ENCODE data around the gene CRACR2B. TPM values are rescaled to one million over a fixed set of nuclear protein-coding genes. Genes with fewer than 3 reads are reported as not detected.

CRACR2B gene
- total RNA-seq, 1 experiment from 2014 or later, result 11.8 TPM

DNA sequence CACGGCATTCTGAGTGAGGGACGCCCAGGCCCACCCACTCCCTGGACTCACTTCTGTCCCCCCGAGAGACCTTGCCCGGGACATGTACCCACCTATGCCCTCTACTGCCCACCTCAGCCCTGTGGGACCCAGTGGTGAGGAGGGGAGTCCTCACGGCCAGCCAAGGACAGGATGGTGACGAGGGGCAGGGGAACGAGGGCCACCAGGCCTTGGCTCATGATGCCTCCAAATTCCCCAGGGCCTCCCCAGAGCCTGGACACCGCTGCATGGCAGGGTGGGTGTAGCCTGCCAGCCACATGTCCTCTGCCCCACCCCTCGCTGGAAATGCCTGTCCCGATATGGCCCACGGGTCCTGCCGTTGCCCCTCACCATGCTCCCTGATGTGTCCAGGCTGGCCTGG lies 41.1 kb downstream of the CRACR2B start (continued):
- TF ChIP-seq, protein P1, sequence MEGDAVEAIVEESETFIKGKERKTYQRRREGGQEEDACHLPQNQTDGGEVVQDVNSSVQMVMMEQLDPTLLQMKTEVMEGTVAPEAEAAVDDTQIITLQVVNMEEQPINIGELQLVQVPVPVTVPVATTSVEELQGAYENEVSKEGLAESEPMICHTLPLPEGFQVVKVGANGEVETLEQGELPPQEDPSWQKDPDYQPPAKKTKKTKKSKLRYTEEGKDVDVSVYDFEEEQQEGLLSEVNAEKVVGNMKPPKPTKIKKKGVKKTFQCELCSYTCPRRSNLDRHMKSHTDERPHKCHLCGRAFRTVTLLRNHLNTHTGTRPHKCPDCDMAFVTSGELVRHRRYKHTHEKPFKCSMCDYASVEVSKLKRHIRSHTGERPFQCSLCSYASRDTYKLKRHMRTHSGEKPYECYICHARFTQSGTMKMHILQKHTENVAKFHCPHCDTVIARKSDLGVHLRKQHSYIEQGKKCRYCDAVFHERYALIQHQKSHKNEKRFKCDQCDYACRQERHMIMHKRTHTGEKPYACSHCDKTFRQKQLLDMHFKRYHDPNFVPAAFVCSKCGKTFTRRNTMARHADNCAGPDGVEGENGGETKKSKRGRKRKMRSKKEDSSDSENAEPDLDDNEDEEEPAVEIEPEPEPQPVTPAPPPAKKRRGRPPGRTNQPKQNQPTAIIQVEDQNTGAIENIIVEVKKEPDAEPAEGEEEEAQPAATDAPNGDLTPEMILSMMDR (IDR thresholded peaks at IDR 0.05 in 2 of 3, conservative IDR thresholded peaks at IDR 0.05 in 1 of 3; ENCODE audit: borderline replicate concordance in 1 of 3, insufficient read depth in 1 of 3, low read depth in 2 of 3, low read length in 2 of 3), result no peak
- no peak for TF ChIP-seq RAD21 (IDR thresholded peaks at IDR 0.05; ENCODE audit: low read depth)
- TF ChIP-seq MAX (IDR thresholded peaks at IDR 0.05), result no peak
- no peak for TF ChIP-seq SRF (IDR thresholded peaks at IDR 0.05; ENCODE audit: low read depth)
- no peak for TF ChIP-seq ZFX (IDR thresholded peaks at IDR 0.05)
- no peak for TF ChIP-seq SIN3A (IDR thresholded peaks at IDR 0.05; ENCODE audit: low read depth)
- no peak for TF ChIP-seq TCF7L2 (IDR thresholded peaks at IDR 0.05; ENCODE audit: borderline replicate concordance, extremely low read depth, insufficient read depth, insufficient read length)
- TF ChIP-seq ZBTB33 (IDR thresholded peaks at IDR 0.05; ENCODE audit: extremely low read depth, insufficient replicate concordance, low read length), result no peak

DNA sequence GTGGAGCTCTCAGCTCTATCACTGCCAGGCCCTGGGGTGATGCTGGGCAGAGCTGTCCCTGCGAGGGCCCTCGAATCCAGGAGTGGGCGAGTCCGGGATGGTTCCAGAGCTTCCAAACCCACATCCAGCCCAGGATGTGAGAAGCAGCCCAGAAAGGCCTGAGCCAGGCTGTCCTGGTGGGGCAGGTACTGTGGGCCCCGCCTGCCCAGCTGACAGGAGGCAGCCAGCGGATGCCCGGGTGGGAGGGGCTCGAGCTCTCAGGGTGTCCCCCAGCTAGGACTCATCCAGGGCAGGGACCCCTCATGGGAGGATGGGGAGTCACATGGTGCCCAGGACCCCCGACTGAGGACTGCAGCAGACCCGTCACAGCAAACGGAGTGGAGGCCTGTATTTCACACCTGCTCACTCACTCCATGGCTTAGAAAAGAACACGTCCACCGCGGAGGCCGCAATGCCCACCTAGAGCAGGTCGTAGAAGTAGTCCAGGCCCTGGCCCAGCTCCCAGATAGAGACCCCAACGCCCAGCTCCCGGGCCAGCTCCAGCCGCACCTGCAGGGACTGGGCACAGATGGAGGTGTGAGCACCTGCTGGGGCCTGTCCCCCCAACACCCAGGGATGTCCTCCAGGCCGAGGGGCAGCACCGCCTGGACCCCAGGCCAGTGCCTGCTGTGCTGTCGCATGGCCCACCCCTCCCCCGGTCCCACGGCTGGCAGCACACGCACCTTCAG lies 41.8 kb downstream of the CRACR2B start:
- no peaks in the 10 kb centered on the region for H3K36me3 ChIP-seq (ENCODE audit: control insufficient read depth in 1 of 2, insufficient read depth in 2 of 2, low read length in 2 of 2)
- no peak overlapping the region for H3K4me3 ChIP-seq (replicated peaks in 1 of 2; ENCODE audit: low read depth in 1 of 2, low read length in 2 of 2)
- POLR2A ChIA-PET, result no interaction called here
- no TSS peak for BruUV-seq (replicated peaks)
- no peaks in the 10 kb centered on the region for H3K9me3 ChIP-seq (ENCODE audit: control insufficient read depth in 1 of 2, insufficient read depth in 1 of 2, low read depth in 1 of 2, low read length in 2 of 2)
- H3K27me3 ChIP-seq (ENCODE audit: insufficient read depth, low read length), result no peaks in the 10 kb centered on the region
- intact Hi-C loops (cut with micrococcal nuclease), result loop anchor here (10.0 kb wide), 1 partner anchor 185 kb away; no protein-coding TSS in a partner anchor
- ATAC-seq, result no peak
- no peaks in the 10 kb centered on the region for H3K9me2 ChIP-seq (ENCODE audit: insufficient read depth)
- no peaks in the 10 kb centered on the region for H3K79me2 ChIP-seq (ENCODE audit: insufficient read depth, low read length)
- DNase-seq (ENCODE audit: low read depth, low spot score), result no peak
- no peaks in the 10 kb centered on the region for H4K20me1 ChIP-seq (ENCODE audit: insufficient read depth)
- TF ChIP-seq EZH2 (IDR thresholded peaks at IDR 0.05), result no peak
- no peak for TF ChIP-seq REST (IDR thresholded peaks at IDR 0.05; ENCODE audit: low read depth)
- no peak for TF ChIP-seq POLR2A (IDR thresholded peaks at IDR 0.05; ENCODE audit: borderline replicate concordance, extremely low read depth, insufficient read depth, insufficient read length)
- TF ChIP-seq CBX3 (IDR thresholded peaks at IDR 0.05; ENCODE audit: low read depth), result no peak
- no peak for TF ChIP-seq FOSL1 (IDR thresholded peaks at IDR 0.05; ENCODE audit: low read depth)
- TF ChIP-seq MAX (IDR thresholded peaks at IDR 0.05), result no peak
- H3K27ac ChIP-seq (ENCODE audit: low read depth, low read length), result no peak overlapping the region
- peaks cover 0 to 35% of the 10 kb centered on the region in 2 experiments; a peak in 2 of 4 replicates for H3K4me1 ChIP-seq (ENCODE audit: control insufficient read depth in 1 of 2, insufficient read depth in 2 of 2, low read length in 2 of 2)
- no peak overlapping the region for H3K4me2 ChIP-seq (ENCODE audit: low read length)
- no peak overlapping the region for H3K9ac ChIP-seq (ENCODE audit: low read length)
- RAD21 ChIA-PET (ENCODE audit: low non-redundant PET in 1 of 2, low total read pairs in 2 of 2, uncharacterized antibody in 2 of 2, unreplicated experiment in 2 of 2), result no interaction called here
- CTCF ChIA-PET, result no interaction called here
- H2AFZ ChIP-seq (ENCODE audit: low read depth, low read length, poor library complexity, severe bottlenecking), result no peak overlapping the region

All from HCT116 (cell line).